ENCODE data around the gene BOC.

Gene BOC

DNA sequence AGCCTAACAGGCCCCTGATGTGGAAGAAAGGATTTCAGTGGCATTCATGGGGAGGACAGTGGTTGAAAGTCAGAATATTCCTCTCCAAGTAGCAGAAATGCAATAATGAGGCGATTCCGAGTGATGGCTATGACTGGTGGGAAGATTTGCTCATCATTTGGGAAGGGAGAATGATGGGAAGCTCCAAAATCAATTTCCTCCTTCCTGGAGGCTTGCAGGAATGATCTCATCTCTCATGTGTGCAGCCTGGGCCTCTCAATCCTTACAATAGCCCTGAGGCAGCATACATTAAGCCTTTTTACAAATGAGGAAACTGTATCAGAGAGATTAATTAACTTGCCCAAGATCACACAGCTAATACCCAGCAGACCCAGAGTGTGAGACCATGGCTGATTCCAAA, 58.7 kb downstream of the BOC start:
- no peak for DNase-seq (ENCODE audit: low read depth)

DNA sequence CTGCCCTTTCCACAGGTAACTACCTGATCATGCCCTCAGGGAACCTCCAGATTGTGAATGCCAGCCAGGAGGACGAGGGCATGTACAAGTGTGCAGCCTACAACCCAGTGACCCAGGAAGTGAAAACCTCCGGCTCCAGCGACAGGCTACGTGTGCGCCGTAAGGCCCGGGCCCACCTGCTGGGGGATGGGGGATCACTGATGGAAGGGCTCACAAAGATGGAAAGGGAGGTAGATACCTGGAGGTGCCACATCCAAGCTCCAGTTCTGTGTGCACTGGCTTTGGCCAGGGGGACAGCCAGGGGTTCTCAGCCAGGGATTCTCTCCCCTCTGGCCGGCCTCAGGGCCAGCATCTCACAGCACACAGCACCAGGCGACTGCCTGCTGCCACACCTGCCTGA, 59.4 kb downstream of the BOC start:
- DNase-seq (ENCODE audit: low read depth), result no peak

DNA sequence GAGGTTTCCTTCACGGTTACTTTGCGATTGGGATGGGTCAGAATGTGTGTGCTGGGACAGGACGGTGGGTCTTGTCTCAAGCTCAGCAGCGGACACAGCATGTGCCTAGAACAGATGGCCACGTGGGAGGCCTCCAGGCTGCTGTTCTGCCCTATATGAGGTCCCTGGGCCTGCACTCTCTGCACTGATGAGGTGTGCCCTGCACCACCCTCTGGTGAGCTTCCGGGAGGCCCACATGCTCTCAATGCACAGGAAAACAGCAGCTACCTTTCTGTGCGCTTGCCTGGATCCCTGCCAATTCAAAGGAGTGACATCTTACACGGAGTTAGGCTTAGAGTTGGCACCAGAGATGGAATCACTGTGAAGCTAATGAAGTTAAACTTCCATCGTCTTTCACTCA, 59.8 kb downstream of the BOC start:
- no peak for DNase-seq (ENCODE audit: low read depth)

DNA sequence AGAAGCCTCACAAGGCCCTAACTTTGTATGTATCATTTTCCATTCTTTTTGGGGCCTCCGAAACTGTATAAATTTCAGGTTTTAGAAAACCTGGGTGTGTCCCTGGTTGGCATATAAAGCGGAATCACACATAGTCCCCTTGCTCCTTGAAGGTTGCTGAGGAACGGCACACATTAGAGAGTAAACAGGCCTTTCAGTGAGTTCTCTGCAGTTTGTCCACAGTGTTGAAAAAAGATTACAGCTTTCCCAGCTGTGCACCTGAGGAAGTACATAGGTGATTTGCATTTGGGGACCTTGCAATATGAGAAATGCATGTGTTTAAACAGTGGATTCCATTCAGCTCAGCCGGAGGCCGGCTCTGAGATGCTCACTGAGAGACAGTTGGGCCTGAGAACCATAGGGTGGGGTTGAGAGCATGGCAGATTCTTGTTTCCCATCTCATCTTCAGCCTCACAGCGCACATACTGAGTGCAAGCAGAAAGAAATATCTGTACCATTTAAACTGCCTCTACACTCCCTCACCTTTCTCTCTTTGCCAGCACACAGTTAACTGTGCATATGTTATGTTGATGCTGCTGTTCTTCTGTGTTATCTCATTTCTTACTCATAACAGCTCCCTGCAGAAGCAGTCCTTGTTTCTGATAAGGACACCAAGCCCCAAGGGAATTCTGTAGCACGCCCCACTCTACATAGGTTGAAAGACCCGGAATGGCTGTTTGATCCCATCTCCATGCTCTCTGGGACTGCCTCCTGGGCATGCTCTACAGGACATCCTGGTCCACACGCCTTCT, 60.4 kb downstream of the BOC start:
- no peak for DNase-seq (ENCODE audit: low read depth)

DNA sequence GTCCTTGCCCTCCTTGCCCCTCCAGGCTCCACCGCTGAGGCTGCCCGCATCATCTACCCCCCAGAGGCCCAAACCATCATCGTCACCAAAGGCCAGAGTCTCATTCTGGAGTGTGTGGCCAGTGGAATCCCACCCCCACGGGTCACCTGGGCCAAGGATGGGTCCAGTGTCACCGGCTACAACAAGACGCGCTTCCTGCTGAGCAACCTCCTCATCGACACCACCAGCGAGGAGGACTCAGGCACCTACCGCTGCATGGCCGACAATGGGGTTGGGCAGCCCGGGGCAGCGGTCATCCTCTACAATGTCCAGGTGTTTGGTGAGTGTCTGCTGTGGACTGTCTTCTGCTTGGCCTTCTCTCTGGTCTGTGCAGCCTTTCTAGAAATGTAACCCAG, 61.0 kb downstream of the BOC start:
- DNase-seq (ENCODE audit: low read depth), result no peak

DNA sequence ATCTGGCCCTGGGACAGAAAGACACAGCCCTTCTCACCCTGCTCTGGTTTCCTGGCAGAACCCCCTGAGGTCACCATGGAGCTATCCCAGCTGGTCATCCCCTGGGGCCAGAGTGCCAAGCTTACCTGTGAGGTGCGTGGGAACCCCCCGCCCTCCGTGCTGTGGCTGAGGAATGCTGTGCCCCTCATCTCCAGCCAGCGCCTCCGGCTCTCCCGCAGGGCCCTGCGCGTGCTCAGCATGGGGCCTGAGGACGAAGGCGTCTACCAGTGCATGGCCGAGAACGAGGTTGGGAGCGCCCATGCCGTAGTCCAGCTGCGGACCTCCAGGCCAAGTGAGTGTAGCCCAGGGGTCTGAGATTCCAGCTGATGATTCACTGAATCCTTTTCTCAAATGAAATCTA, 61.7 kb downstream of the BOC start:
- DNase-seq (ENCODE audit: low read depth), result no peak

DNA sequence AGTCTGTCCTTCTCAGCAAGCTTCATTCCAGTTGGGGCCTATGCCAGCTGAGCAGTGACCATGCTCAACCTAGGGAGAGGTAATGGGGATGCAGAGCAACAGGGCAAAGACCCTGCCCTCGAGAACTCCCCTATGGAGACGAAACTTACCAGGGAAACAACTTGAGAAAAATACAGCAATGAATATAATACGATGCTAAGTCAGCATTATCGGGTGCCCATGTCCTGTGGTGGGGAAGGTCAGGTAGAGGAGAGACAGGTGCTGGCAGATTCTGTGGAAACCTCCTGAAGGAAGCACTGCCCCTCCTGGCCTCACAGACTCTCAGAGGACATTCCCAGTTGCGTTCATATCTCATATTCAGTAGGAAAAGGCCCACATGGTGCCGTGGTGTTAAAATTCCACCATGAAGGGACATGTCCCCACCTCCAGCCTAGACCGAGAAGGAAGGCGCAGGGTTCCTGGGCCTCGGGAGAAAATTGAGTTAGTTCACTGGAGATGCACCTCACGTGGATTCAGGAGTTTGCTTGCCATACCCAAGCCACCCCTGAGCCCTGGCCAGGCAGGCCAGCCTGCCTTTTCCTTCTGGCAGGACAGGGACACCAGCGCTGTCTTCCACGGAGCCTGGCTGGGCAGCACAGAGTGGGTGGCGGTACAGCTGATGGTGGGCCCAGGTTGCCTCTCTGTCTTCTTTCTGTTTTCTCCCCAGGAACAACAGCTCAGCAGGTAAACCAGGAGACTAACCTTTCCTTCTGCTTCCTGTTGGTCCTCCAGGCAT, 62.4 kb downstream of the BOC start:
- no peak for DNase-seq (ENCODE audit: low read depth)

DNA sequence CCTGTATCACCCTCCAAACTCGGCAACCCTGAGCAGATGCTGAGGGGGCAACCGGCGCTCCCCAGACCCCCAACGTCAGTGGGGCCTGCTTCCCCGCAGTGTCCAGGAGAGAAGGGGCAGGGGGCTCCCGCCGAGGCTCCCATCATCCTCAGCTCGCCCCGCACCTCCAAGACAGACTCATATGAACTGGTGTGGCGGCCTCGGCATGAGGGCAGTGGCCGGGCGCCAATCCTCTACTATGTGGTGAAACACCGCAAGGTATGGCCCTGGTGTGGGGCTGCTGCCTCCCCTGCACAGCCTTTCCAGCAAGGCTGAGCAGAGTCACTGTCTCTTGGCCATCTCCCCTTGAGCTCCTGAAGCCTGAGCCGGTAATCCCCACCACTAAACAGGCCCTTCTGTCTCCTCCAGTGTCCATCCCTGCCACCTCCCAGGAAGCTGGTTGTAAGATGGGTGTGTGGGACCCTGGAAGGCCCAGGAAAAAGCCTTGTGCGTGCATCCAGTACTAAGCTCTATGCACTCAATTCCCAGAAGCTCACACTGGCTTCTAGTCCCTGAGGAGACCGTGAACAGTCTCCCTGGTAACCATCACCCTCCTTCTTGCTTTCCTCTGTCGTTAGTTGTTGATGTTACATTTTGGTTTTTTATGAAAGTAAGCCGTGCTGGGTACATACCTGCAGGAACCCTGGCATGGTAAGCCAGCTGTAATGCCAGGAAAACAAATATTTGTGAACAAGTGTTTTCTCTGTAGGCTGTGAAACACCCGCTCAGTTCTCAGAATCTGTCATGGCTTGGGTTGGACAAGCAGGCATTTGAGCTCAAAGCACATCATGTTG, 63.3 kb downstream of the BOC start:
- no peak for DNase-seq (ENCODE audit: low read depth)

DNA sequence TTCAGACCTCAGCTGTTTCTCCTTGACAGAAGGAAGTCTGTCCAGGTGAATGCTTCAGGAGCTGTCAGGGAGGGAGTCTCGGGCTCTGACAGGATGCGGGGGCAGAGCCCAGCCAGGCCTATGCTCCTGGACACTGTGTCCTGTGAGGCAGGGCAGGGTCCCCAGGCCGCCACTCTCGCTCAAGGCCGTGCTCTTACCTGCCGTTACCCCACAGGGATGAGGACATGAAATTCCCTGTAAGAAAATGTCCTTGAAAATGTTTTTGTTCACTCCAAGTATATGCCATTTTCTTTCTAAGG, 63.9 kb downstream of the BOC start:
- DNase-seq (ENCODE audit: low read depth), result no peak

DNA sequence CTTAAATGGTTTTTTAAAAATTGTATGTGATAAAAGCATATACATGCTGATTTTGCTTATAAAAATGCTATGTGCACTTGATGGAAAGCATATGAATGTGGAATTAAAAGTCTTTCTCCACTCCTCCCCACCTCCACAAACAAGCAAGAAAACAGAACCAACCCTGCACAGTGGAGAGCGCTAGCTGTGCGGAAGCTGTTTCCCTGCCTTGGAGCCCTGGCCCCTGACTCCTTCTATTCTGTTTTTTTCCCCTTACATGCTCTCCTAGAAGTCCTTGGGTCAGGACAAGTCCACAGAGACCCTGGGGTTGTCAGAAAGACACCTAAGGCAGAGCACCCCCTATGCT, 64.2 kb downstream of the BOC start:
- no peak for DNase-seq (ENCODE audit: low read depth)

DNA sequence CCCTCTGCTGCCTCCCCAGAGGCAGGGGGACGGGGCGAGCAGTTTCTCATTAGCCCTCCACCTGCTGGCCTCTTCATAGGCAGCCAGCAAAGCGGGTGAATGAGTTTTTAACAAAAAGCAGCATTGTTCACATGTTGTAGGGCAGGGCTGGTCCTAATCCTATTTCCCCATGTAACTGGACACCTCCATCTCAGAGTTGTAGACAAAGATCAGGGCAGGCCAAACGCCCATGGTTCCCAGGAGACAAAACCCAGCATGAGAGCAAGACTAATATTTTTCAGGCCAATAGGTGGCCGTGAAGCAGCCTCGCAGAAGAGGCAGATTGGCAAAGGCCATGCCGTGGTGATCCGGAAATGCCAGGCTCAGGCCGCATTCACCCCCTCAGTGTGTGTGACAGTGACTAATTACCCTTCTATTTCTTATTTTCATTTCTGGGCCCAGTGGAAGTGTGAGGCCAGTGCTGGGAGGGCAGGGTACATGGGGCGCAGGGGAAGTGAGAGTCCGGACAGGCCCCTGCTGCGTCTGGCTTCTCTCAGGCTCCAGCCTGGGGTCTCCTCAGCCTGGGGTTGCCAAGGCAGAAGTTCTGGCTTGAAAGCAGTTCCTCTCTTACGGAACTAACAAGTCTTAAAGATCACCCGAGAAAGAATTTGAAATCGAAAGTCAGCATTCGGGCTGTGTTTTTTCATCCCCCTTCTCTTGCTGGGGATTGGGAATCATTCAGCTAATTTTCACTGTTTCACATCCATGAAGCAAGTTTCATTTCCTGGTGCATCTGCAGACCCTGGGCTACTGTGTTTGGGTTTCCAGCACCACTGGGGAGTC, 64.8 kb downstream of the BOC start:
- DNase-seq (ENCODE audit: low read depth), result no peak

DNA sequence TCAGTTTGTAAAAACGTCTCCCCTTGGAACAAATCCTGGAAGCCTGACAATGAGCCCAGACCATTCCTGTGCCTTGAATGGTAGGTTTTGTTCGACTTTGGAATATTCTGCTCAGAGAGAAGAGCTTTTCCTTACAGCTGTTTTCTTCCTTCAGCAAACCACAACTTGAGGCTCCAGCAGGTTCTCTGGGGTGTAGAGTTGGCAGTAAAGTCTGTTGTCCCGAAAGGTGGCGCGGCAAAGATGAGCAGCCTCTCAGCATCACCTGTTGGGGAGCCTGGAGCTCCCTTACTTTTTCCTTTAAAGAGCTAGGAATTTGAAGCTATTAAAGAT, 65.4 kb downstream of the BOC start:
- no peak for DNase-seq (ENCODE audit: low read depth)

DNA sequence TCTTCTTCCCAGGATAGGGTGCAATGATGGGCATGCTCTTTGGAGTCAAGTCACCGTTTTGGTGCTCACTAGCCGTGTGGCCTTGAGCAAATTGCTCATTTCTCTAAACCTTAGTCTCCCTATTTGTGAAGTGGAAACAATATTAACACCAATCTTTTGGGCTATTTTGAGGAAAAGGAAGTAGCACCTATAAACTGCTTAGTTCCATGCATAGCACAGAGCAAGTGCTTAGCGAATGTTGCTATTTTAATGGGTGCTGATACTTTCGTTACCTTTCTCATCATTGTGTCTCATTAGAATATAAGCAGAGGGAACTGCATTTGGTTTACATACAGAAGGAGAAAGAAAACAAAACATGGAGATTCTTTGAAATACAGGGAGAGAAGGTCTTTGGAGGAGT, 66.1 kb downstream of the BOC start:
- DNase-seq (ENCODE audit: low read depth), result no peak

DNA sequence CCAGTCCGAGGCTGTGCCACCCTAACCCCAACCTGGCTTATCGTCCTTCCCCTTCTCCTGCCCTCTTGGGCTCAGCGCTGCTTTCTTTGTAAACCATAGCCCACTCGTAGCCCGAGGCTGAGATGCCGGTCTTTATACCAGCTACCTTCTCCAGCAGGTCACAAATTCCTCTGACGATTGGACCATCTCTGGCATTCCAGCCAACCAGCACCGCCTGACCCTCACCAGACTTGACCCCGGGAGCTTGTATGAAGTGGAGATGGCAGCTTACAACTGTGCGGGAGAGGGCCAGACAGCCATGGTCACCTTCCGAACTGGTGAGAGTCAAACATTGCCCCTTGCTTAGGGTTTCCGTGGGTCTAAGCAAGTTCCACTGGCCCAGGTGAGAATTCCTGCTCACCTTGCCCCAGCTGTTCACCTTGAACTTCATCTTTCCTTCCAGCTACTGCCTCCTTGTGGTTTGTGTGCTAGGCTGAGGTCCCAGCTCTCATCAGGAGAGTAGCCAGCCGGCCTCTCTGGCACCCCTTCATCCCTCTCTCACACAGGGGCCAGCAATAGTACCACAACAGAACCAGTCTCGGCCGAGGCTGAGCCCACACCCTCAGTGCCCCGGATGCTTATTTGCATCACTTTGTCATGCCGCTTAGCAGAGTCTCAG, 66.7 kb downstream of the BOC start:
- no peak for DNase-seq (ENCODE audit: low read depth)

DNA sequence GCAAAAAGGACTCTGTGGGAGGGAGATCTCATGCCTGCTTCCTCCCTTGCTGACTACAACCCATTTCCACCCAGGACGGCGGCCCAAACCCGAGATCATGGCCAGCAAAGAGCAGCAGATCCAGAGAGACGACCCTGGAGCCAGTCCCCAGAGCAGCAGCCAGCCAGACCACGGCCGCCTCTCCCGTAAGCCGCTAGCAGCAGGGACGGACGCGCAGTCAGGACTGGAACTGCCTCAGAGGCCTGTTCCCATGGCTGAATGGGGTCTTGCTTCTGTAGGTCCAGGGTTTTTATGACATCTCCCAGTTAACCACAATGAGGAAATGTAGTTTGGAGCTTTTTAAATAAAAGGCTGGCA, 67.2 kb downstream of the BOC start:
- no peak for DNase-seq (ENCODE audit: low read depth)

DNA sequence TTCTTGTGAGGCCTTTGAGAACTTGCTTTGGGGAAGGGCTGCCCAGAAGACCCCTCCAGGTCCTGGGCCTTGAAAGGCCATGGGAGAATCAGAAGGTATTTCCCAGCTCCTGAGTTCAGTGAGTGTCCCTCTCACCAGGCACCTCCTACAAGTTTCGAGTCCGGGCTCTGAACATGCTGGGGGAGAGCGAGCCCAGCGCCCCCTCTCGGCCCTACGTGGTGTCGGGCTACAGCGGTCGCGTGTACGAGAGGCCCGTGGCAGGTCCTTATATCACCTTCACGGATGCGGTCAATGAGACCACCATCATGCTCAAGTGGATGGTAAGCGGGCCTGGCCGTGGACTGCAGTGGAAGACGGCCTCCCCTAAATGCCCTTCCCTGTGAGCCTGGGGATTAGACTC, 68.3 kb downstream of the BOC start:
- no peak for DNase-seq (ENCODE audit: low read depth)

DNA sequence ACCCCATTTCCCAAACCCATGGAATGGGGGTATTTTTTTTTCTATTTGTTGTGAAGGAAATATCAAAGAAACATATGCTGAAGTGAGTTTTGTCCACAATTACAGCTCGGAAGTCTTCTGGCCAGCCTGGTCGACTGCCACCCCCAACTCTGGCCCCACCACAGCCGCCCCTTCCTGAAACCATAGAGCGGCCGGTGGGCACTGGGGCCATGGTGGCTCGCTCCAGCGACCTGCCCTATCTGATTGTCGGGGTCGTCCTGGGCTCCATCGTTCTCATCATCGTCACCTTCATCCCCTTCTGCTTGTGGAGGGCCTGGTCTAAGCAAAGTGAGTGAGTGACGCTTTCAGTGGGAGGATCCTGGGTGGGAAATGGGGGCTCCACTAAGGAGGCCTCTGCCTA, 71.9 kb downstream of the BOC start:
- no peak for DNase-seq (ENCODE audit: low read depth)

DNA sequence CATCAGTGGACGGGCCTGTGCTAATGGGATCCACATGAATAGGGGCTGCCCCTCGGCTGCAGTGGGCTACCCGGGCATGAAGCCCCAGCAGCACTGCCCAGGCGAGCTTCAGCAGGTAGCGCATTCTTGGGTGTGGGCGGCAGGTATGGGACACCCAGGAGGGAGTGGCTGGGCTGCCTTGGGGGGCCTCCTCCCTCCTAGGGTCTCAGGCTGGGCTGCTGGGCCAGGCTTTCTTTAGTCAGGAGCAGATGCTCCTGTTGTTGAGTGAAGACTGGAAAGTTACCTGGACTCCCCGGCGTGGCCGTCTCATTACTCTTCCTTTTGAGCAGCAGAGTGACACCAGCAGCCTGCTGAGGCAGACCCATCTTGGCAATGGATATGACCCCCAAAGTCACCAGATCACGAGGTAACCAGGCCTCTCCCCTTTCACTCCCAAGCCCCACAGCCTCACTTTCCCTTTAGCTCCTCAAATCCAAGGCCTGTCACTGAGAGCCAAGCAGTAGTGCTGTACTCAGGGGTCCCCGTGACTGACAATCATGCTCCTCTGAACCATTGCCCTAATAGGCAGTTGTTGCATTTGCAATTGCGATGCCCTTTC, 73.2 kb downstream of the BOC start:
- DNase-seq (ENCODE audit: low read depth), result no peak

DNA sequence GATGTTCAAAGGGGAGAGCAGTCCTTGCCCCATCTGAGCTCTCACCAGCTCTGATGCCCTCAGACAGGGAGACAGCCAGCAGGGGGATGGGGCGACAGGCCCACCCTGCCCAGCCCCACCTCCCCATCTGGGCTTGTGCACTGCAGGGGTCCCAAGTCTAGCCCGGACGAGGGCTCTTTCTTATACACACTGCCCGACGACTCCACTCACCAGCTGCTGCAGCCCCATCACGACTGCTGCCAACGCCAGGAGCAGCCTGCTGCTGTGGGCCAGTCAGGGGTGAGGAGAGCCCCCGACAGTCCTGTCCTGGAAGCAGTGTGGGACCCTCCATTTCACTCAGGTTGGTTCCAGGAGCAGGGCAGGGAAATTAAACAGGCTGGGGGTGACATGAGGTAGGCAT, 73.9 kb downstream of the BOC start:
- DNase-seq (ENCODE audit: low read depth), result no peak

DNA sequence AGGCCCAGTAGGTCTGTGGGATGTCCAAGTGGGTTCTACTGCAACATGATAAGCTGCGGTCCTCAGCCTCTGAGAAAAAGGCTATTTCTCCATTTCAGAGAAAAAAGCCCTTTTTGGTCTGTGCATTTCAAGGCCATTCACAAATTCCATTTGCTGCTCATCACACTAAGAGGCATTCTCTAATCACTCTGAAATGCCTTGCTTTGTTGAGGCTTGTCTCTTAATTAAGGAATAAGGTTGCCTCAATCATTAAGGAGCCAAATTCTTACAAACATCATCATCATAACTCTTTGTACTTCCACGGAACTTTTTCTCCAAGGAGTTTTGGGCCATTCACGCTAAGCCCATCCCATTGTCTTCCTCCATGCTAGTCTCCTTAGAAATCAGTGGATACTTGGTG, 74.4 kb downstream of the BOC start:
- DNase-seq (ENCODE audit: low read depth), result no peak

DNA sequence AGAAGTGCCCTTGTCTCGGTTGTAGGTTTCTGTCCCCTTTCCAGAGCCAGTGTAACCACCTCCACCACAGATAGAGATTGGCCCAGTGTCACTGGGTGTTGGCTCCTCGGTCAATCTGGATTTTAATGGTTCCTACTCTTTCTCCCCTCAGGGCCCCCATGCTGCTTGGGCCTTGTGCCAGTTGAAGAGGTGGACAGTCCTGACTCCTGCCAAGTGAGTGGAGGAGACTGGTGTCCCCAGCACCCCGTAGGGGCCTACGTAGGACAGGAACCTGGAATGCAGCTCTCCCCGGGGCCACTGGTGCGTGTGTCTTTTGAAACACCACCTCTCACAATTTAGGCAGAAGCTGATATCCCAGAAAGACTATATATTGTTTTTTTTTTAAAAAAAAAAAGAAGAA, 75.2 kb downstream of the BOC start:
- no peak for DNase-seq (ENCODE audit: low read depth)

All from T-helper 22 cell (primary cell).